Nephron (organoid): ENCODE data around the gene TSR3.
A peak's percentile ranks its signal among the peaks of the same experiment; 100 is the strongest.

Source experiments
- H3K27ac Mint-ChIP-seq, 3 experiments: 2 replicates each; pipeline ENCODE4 v1.8.0; 2020; ENCODE audit warnings: mixed read lengths in 3 of 3, mild to moderate bottlenecking in 2 of 3, moderate library complexity in 1 of 3
- H3K27me3 Mint-ChIP-seq: 2 replicates; pipeline ENCODE4 v1.8.0; 2021; ENCODE audit warnings: low read depth, mild to moderate bottlenecking, moderate library complexity, mixed read lengths
- H3K36me3 Mint-ChIP-seq: 2 replicates; pipeline ENCODE4 v1.8.0; 2020; ENCODE audit warnings: low read depth, mixed read lengths
- H3K4me1 Mint-ChIP-seq: 2 replicates; pipeline ENCODE4 v1.8.0; 2020; ENCODE audit warnings: mixed read lengths
- H3K4me3 Mint-ChIP-seq, 3 experiments: 2 replicates each; pipeline ENCODE4 v1.8.0; 2020; ENCODE audit warnings: mild to moderate bottlenecking in 3 of 3, mixed read lengths in 3 of 3, moderate library complexity in 2 of 3
- H3K9me3 Mint-ChIP-seq: 2 replicates; pipeline ENCODE4 v1.8.0; 2020; ENCODE audit warnings: mixed read lengths
- TF ChIP-seq, protein P1 (sequence below), 3 experiments: fragments of 200-600 bp; sonication (generic); IDR thresholded peaks; one replicate each; pipeline ENCODE4 v1.5.0; 2021; ENCODE audit warnings: antibody characterized with exemption in 3 of 3; ENCODE audit not compliant: unreplicated experiment in 3 of 3

TSR3 gene

DNA sequence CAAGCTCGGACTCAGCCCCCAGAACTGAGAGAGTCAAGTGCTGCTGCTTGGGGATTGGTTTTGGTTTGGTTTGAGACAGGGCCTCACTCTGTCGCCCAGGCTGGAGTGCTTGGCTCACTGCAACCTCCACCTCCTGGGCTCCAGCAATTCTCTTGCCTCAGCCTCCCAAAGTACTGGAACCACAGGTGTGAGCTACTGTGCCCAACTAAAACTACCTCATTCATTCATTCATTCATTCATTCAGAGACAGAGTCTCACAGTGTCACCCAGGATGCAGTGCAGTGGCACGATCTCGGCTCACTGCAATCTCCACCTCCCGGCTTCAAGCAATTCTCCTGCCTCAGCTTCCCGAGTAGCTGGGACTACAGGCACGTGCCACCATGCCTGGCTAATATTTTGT, 38.1 kb upstream of the TSR3 start:
- TF ChIP-seq, protein P1, sequence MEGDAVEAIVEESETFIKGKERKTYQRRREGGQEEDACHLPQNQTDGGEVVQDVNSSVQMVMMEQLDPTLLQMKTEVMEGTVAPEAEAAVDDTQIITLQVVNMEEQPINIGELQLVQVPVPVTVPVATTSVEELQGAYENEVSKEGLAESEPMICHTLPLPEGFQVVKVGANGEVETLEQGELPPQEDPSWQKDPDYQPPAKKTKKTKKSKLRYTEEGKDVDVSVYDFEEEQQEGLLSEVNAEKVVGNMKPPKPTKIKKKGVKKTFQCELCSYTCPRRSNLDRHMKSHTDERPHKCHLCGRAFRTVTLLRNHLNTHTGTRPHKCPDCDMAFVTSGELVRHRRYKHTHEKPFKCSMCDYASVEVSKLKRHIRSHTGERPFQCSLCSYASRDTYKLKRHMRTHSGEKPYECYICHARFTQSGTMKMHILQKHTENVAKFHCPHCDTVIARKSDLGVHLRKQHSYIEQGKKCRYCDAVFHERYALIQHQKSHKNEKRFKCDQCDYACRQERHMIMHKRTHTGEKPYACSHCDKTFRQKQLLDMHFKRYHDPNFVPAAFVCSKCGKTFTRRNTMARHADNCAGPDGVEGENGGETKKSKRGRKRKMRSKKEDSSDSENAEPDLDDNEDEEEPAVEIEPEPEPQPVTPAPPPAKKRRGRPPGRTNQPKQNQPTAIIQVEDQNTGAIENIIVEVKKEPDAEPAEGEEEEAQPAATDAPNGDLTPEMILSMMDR (IDR thresholded peaks at IDR 0.05; ENCODE audit: unreplicated experiment in 3 of 3): no peak

DNA sequence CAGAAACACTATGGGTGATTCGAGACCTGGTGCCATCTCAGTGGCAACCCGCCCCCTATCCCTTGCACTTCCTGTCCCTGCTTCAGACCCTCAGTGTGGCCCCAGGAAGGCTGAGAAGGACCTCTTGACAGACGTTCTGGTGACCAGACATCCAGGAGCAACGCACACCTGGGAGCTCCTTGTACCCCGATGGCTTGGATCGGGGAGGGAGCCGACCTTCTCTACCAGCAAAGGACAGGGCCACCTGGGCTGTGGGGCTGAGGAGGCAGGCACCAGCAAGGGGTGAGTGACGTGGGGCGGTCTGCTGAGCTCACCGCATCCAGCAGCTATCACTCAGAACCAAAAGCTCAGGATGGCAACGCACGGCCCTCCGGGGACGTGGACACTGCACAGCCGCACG, 35.7 kb upstream of the TSR3 start:
- H3K4me1 Mint-ChIP-seq: no peaks in the 10 kb centered on the region
- H3K27ac Mint-ChIP-seq: no peak overlapping the region
- no peak overlapping the region for H3K4me3 Mint-ChIP-seq
- no peaks in the 10 kb centered on the region for H3K9me3 Mint-ChIP-seq
- TF ChIP-seq, protein P1 (IDR thresholded peaks at IDR 0.05; ENCODE audit: unreplicated experiment in 3 of 3): no peak
- peaks cover 24% of the 10 kb centered on the region for H3K36me3 Mint-ChIP-seq
- H3K27me3 Mint-ChIP-seq: no peaks in the 10 kb centered on the region

More for the DNA sequence above, 38.1 kb upstream of the TSR3 start:
- peaks cover 31% of the 10 kb centered on the region for H3K36me3 Mint-ChIP-seq
- H3K9me3 Mint-ChIP-seq: no peaks in the 10 kb centered on the region
- no peak overlapping the region for H3K27ac Mint-ChIP-seq
- no peak overlapping the region for H3K4me3 Mint-ChIP-seq
- H3K4me1 Mint-ChIP-seq: no peaks in the 10 kb centered on the region
- no peaks in the 10 kb centered on the region for H3K27me3 Mint-ChIP-seq

GRCh38 chr16:1385232-1385631, 33.6 kb upstream of the TSR3 start:
- Mint-ChIP-seq H3K27me3 (peaks cover 2% of the 10 kb centered on the region), H3K27ac (no peak overlapping the region), H3K9me3 (no peaks in the 10 kb centered on the region), H3K4me3 (no peak overlapping the region), H3K36me3 (peaks cover 12% of the 10 kb centered on the region), H3K4me1 (peaks cover under 1% of the 10 kb centered on the region)
- TF ChIP-seq, protein P1 (IDR thresholded peaks at IDR 0.05; ENCODE audit: unreplicated experiment in 3 of 3): no peak

DNA sequence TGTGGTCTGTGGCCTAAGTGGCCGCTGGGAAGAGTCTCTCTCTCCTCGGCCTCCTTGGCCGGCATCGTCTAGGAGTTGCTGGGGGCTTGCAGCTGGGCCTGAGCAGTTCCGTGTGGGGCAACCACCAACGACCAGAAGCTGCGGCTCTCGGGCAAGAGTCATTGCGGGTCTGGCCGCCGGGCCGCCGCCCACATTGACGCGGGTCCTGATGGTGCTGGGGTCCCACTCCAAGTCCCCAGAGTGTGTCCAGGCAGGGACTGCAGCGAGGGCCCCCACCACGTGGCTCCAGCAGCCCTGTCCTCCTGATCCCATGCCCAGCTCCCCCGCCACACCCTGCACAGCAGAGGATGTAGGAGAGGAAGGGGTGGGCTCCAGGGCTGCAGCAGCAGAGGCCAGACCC, 31.9 kb upstream of the TSR3 start:
- Mint-ChIP-seq H3K27me3 (peaks cover 10% of the 10 kb centered on the region), H3K36me3 (peaks cover 7% of the 10 kb centered on the region), H3K27ac (no peak overlapping the region), H3K9me3 (no peaks in the 10 kb centered on the region), H3K4me3 (no peak overlapping the region), H3K4me1 (peaks cover 8% of the 10 kb centered on the region)
- TF ChIP-seq, protein P1 (IDR thresholded peaks at IDR 0.05; ENCODE audit: unreplicated experiment in 3 of 3): no peak

GRCh38 chr16:1381612-1382406, 30.1 kb upstream of the TSR3 start:
- Mint-ChIP-seq H3K9me3 (no peaks in the 10 kb centered on the region), H3K27ac (no peak overlapping the region), H3K4me1 (peaks cover 13% of the 10 kb centered on the region), H3K27me3 (peaks cover 15% of the 10 kb centered on the region), H3K4me3 (no peak overlapping the region), H3K36me3 (peaks cover 4% of the 10 kb centered on the region)
- TF ChIP-seq, protein P1 (IDR thresholded peaks at IDR 0.05; ENCODE audit: unreplicated experiment in 3 of 3): no peak

GRCh38 chr16:1380195-1380594, 28.5 kb upstream of the TSR3 start:
- Mint-ChIP-seq H3K4me1 (peaks cover 13% of the 10 kb centered on the region), H3K27ac (no peak overlapping the region), H3K36me3 (peaks cover 7% of the 10 kb centered on the region), H3K27me3 (peaks cover 15% of the 10 kb centered on the region), H3K9me3 (no peaks in the 10 kb centered on the region), H3K4me3 (peak overlapping the region; percentile 85 to 87 (median 86))
- TF ChIP-seq, protein P1 (IDR thresholded peaks at IDR 0.05; ENCODE audit: unreplicated experiment in 3 of 3): no peak
